Putamen (tissue), 1 donor: ENCODE data around the gene NME3.

Experiments used
- DNase-seq: peaks from one replicate; pipeline ENCODE4 v3.0.0-alpha.2; 2016; ENCODE audit warnings: low spot score

Gene NME3

DNA sequence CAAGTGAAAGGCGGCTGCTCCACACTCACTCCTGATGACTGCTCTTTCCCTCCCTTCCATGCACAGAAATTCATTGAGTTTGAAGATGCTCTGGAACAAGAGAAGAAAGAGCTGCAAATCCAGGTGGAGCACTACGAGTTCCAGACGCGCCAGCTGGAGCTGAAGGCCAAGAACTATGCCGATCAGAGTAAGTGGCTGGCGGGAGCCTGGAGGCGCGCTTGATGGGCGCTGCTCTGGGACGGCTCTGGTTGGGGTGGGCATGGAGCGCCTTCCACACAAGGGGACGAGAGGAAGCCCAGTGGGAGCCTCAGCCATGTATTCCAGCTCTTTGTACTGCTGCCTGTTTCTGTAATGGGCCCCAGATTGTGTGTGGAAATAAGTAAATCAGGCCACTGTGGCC lies 46.9 kb downstream of the NME3 start:
- no peak for DNase-seq

DNA sequence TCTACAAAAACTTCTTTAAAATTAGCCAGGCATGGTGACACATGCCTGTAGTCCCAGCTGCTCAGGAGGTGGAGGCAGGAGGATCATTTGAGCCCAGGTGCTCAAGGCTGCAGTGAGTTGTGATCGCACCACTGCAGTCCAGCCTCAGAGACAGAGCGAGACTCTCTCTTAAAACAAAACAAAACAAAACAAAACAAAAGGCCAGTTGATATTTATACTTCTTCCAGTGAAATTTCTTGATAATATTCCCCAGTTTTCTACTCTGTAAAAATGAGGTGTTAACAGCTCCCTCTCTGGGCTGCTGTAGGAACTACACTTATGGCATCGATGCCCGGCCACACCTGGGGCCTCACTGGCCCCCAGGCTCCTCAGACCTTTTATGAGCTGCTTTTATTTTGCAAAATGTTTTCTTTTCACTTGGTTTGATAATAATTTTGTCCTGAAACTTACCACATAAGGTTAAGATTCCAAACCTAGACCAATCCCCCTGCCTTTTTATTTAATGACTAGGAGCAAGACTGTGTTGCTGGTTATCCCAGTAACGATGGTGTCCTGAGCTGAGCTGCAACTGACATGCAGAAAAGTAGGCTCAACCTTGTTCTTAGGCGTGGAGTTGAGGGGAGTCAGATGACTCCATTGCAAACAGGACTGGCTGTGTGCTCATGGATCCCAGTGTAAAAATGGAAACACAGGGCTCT lies 47.7 kb downstream of the NME3 start:
- no peak for DNase-seq

DNA sequence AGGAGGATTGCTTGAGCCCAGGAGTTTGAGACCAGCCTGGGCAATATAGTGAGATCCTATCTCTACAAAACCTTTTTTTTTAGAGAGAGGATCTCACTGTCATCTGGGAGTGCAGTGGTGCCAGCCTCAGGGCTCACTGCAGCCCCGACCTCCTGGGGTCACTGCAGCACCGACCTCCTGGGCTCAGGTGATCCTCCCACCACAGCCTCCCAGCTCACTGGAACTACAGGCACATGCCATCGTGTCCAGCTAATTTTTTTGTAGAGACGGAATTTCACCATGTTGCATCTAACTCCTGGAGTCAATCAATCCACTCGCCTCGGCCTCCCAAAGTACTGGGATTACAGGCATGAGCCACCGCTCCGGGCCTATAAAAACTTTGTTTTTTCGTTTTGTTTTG lies 50.0 kb downstream of the NME3 start:
- no peak for DNase-seq
